ENCODE data around the gene SMARCC1.
"Not testable (repeated sequence)": the region's sequence is repeated elsewhere in the genome, so short reads cannot be mapped to it uniquely, and the experiment has no call there.

The SMARCC1 gene

GRCh38 chr3:47761046-47761445 is 20.6 kb downstream of the SMARCC1 start:
- H3K9me3 ChIP-seq (replicated peaks; ENCODE audit: low read length): no peaks in the 10 kb centered on the region
- H3K4me3 ChIP-seq (ENCODE audit: low read length): no peak overlapping the region
- H3K9ac ChIP-seq (ENCODE audit: low read depth, low read length): no peak overlapping the region
- no peaks in the 10 kb centered on the region for H3K4me1 ChIP-seq (ENCODE audit: control insufficient read depth, insufficient read depth, low read length)
- no peaks in the 10 kb centered on the region for H3K27me3 ChIP-seq (ENCODE audit: control insufficient read depth, insufficient read depth, low read length)
- peaks cover 15% of the 10 kb centered on the region for H3K36me3 ChIP-seq (ENCODE audit: insufficient read depth, low read length)
- no peak overlapping the region for H3K4me2 ChIP-seq (ENCODE audit: low read length)

GRCh38 chr3:47760207-47760606 is 21.5 kb downstream of the SMARCC1 start:
- H3K4me2 ChIP-seq (ENCODE audit: low read length); H3K9ac ChIP-seq (ENCODE audit: low read depth, low read length); H3K4me3 ChIP-seq (ENCODE audit: low read length); H3K27me3 ChIP-seq (ENCODE audit: control insufficient read depth, insufficient read depth, low read length); H3K4me1 ChIP-seq (ENCODE audit: control insufficient read depth, insufficient read depth, low read length); H3K9me3 ChIP-seq (replicated peaks; ENCODE audit: low read length): not testable (repeated sequence)
- H3K36me3 ChIP-seq (ENCODE audit: insufficient read depth, low read length): peaks cover 15% of the 10 kb centered on the region

GRCh38 chr3:47758261-47759025 is 23.2 kb downstream of the SMARCC1 start:
- H3K9ac ChIP-seq (ENCODE audit: low read depth, low read length): no peak overlapping the region
- no peaks in the 10 kb centered on the region for H3K4me1 ChIP-seq (ENCODE audit: control insufficient read depth, insufficient read depth, low read length)
- no peak overlapping the region for H3K4me2 ChIP-seq (ENCODE audit: low read length)
- no peaks in the 10 kb centered on the region for H3K27me3 ChIP-seq (ENCODE audit: control insufficient read depth, insufficient read depth, low read length)
- peaks cover 7% of the 10 kb centered on the region for H3K36me3 ChIP-seq (ENCODE audit: insufficient read depth, low read length)
- H3K4me3 ChIP-seq (ENCODE audit: low read length): no peak overlapping the region
- H3K9me3 ChIP-seq (replicated peaks; ENCODE audit: low read length): no peaks in the 10 kb centered on the region

GRCh38 chr3:47752716-47753115 is 29.0 kb downstream of the SMARCC1 start:
- no peak overlapping the region for H3K9ac ChIP-seq (ENCODE audit: low read depth, low read length)
- no peaks in the 10 kb centered on the region for H3K27me3 ChIP-seq (ENCODE audit: control insufficient read depth, insufficient read depth, low read length)
- no peaks in the 10 kb centered on the region for H3K4me1 ChIP-seq (ENCODE audit: control insufficient read depth, insufficient read depth, low read length)
- H3K4me2 ChIP-seq (ENCODE audit: low read length): no peak overlapping the region
- H3K36me3 ChIP-seq (ENCODE audit: insufficient read depth, low read length): peaks cover 7% of the 10 kb centered on the region
- H3K9me3 ChIP-seq (replicated peaks; ENCODE audit: low read length): no peaks in the 10 kb centered on the region
- no peak overlapping the region for H3K4me3 ChIP-seq (ENCODE audit: low read length)

GRCh38 chr3:47750811-47751354 is 30.8 kb downstream of the SMARCC1 start:
- not testable (repeated sequence) for H3K9ac ChIP-seq (ENCODE audit: low read depth, low read length); H3K4me3 ChIP-seq (ENCODE audit: low read length); H3K36me3 ChIP-seq (ENCODE audit: insufficient read depth, low read length); H3K4me1 ChIP-seq (ENCODE audit: control insufficient read depth, insufficient read depth, low read length); H3K9me3 ChIP-seq (replicated peaks; ENCODE audit: low read length); H3K4me2 ChIP-seq (ENCODE audit: low read length); H3K27me3 ChIP-seq (ENCODE audit: control insufficient read depth, insufficient read depth, low read length)

- Histone ChIP-seq H3K27me3 (ENCODE audit: control insufficient read depth, insufficient read depth, low read length) (no peaks in the 10 kb centered on the region), H3K4me3 (ENCODE audit: low read length) (no peak overlapping the region), H3K4me1 (ENCODE audit: control insufficient read depth, insufficient read depth, low read length) (no peaks in the 10 kb centered on the region), H3K4me2 (ENCODE audit: low read length) (no peak overlapping the region), H3K9me3 (replicated peaks; ENCODE audit: low read length) (no peaks in the 10 kb centered on the region), H3K9ac (ENCODE audit: low read depth, low read length) (no peak overlapping the region), H3K36me3 (ENCODE audit: insufficient read depth, low read length) (peaks cover 21% of the 10 kb centered on the region)
These were observed 34.1 kb downstream of the SMARCC1 start for GRCh38 chr3:47747558-47747957.

GRCh38 chr3:47746264-47746663 is 35.4 kb downstream of the SMARCC1 start:
- H3K9me3 ChIP-seq (replicated peaks; ENCODE audit: low read length): no peaks in the 10 kb centered on the region
- H3K4me3 ChIP-seq (ENCODE audit: low read length): no peak overlapping the region
- peaks cover 24% of the 10 kb centered on the region for H3K36me3 ChIP-seq (ENCODE audit: insufficient read depth, low read length)
- no peak overlapping the region for H3K9ac ChIP-seq (ENCODE audit: low read depth, low read length)
- no peaks in the 10 kb centered on the region for H3K4me1 ChIP-seq (ENCODE audit: control insufficient read depth, insufficient read depth, low read length)
- H3K27me3 ChIP-seq (ENCODE audit: control insufficient read depth, insufficient read depth, low read length): no peaks in the 10 kb centered on the region
- H3K4me2 ChIP-seq (ENCODE audit: low read length): no peak overlapping the region

- H3K4me2 ChIP-seq (ENCODE audit: low read length): no peak overlapping the region
- no peak overlapping the region for H3K4me3 ChIP-seq (ENCODE audit: low read length)
- peaks cover 24% of the 10 kb centered on the region for H3K36me3 ChIP-seq (ENCODE audit: insufficient read depth, low read length)
- H3K9ac ChIP-seq (ENCODE audit: low read depth, low read length): no peak overlapping the region
- no peaks in the 10 kb centered on the region for H3K4me1 ChIP-seq (ENCODE audit: control insufficient read depth, insufficient read depth, low read length)
- no peaks in the 10 kb centered on the region for H3K27me3 ChIP-seq (ENCODE audit: control insufficient read depth, insufficient read depth, low read length)
- H3K9me3 ChIP-seq (replicated peaks; ENCODE audit: low read length): no peaks in the 10 kb centered on the region
These were observed 37.8 kb downstream of the SMARCC1 start for GRCh38 chr3:47743855-47744254.

GRCh38 chr3:47743352-47743751 is 38.3 kb downstream of the SMARCC1 start:
- peaks cover 24% of the 10 kb centered on the region for H3K36me3 ChIP-seq (ENCODE audit: insufficient read depth, low read length)
- H3K27me3 ChIP-seq (ENCODE audit: control insufficient read depth, insufficient read depth, low read length); H3K4me2 ChIP-seq (ENCODE audit: low read length); H3K9me3 ChIP-seq (replicated peaks; ENCODE audit: low read length); H3K9ac ChIP-seq (ENCODE audit: low read depth, low read length); H3K4me3 ChIP-seq (ENCODE audit: low read length); H3K4me1 ChIP-seq (ENCODE audit: control insufficient read depth, insufficient read depth, low read length): not testable (repeated sequence)

GRCh38 chr3:47741925-47742324 is 39.8 kb downstream of the SMARCC1 start:
- Histone ChIP-seq H3K4me1 (ENCODE audit: control insufficient read depth, insufficient read depth, low read length) (no peaks in the 10 kb centered on the region), H3K36me3 (ENCODE audit: insufficient read depth, low read length) (peaks cover 31% of the 10 kb centered on the region), H3K9me3 (replicated peaks; ENCODE audit: low read length) (no peaks in the 10 kb centered on the region), H3K27me3 (ENCODE audit: control insufficient read depth, insufficient read depth, low read length) (no peaks in the 10 kb centered on the region), H3K9ac (ENCODE audit: low read depth, low read length) (no peak overlapping the region), H3K4me2 (ENCODE audit: low read length) (no peak overlapping the region), H3K4me3 (ENCODE audit: low read length) (no peak overlapping the region)

GRCh38 chr3:47732143-47732542 is 49.5 kb downstream of the SMARCC1 start:
- H3K4me3 ChIP-seq (ENCODE audit: low read length): no peak overlapping the region
- H3K36me3 ChIP-seq (ENCODE audit: insufficient read depth, low read length): peaks cover 66% of the 10 kb centered on the region
- H3K4me1 ChIP-seq (ENCODE audit: control insufficient read depth, insufficient read depth, low read length): no peaks in the 10 kb centered on the region
- no peaks in the 10 kb centered on the region for H3K27me3 ChIP-seq (ENCODE audit: control insufficient read depth, insufficient read depth, low read length)
- H3K9me3 ChIP-seq (replicated peaks; ENCODE audit: low read length): no peaks in the 10 kb centered on the region
- no peak overlapping the region for H3K9ac ChIP-seq (ENCODE audit: low read depth, low read length)
- no peak overlapping the region for H3K4me2 ChIP-seq (ENCODE audit: low read length)

GRCh38 chr3:47731061-47731460 is 50.6 kb downstream of the SMARCC1 start:
- H3K36me3 ChIP-seq (ENCODE audit: insufficient read depth, low read length): peaks cover 69% of the 10 kb centered on the region
- no peak overlapping the region for H3K4me3 ChIP-seq (ENCODE audit: low read length)
- H3K27me3 ChIP-seq (ENCODE audit: control insufficient read depth, insufficient read depth, low read length): no peaks in the 10 kb centered on the region
- H3K9me3 ChIP-seq (replicated peaks; ENCODE audit: low read length): no peaks in the 10 kb centered on the region
- no peaks in the 10 kb centered on the region for H3K4me1 ChIP-seq (ENCODE audit: control insufficient read depth, insufficient read depth, low read length)
- no peak overlapping the region for H3K9ac ChIP-seq (ENCODE audit: low read depth, low read length)
- H3K4me2 ChIP-seq (ENCODE audit: low read length): no peak overlapping the region

Data from skeletal muscle satellite cell (primary cell).